Neural crest cell (in vitro differentiated cells): ENCODE measurements around the gene SEC16A. TPM values are rescaled to one million over a fixed set of nuclear protein-coding genes. Genes with fewer than 3 reads are reported as not detected.

Source experiments
- DNase-seq: peaks from one replicate; pipeline ENCODE4 v3.0.0; 2021; ENCODE audit warnings: low read depth, mixed read lengths, low spot score
- H3K27ac Mint-ChIP-seq: one replicate; pipeline ENCODE4 v1.8.0; 2021; ENCODE audit warnings: mild to moderate bottlenecking, mixed read lengths; ENCODE audit not compliant: unreplicated experiment
- H3K27me3 Mint-ChIP-seq: 2 replicates; pipeline ENCODE4 v1.8.0; 2021; ENCODE audit warnings: low read depth, mild to moderate bottlenecking, mixed read lengths
- H3K36me3 Mint-ChIP-seq: 2 replicates; pipeline ENCODE4 v1.8.0; 2021; ENCODE audit warnings: low read depth, mild to moderate bottlenecking, mixed read lengths
- H3K4me1 Mint-ChIP-seq: 2 replicates; pipeline ENCODE4 v1.8.0; 2021; ENCODE audit warnings: mixed read lengths
- H3K4me3 Mint-ChIP-seq: one replicate; pipeline ENCODE4 v1.8.0; 2021; ENCODE audit warnings: mild to moderate bottlenecking, mixed read lengths
- H3K9me3 Mint-ChIP-seq: 2 replicates; pipeline ENCODE4 v1.8.0; 2021; ENCODE audit warnings: mixed read lengths
- CTCF ChIP-seq: fragments of 200-600 bp; sonication (generic); conservative IDR thresholded peaks from 2 replicates; pipeline ENCODE4 v1.5.0; 2021; ENCODE audit warnings: antibody characterized with exemption, mild to moderate bottlenecking
- total RNA-seq: library from RNA; stranded (reverse); gene quantifications from 2 replicates; pipeline ENCODE4 v1.2.1, GENCODE V29; 2021

Gene SEC16A
- total RNA-seq, 1 donor from 2014 or later: 77.2 TPM

- no peaks in the 10 kb centered on the region for H3K27me3 Mint-ChIP-seq
- H3K27ac Mint-ChIP-seq: peak overlapping the region; percentile 83
- no peaks in the 10 kb centered on the region for H3K9me3 Mint-ChIP-seq
- H3K4me1 Mint-ChIP-seq: peaks cover 26% of the 10 kb centered on the region
- H3K36me3 Mint-ChIP-seq: peaks cover 5% of the 10 kb centered on the region
- H3K4me3 Mint-ChIP-seq: peak overlapping the region; percentile 92
- DNase-seq: peak; percentile 31
- TF ChIP-seq CTCF: no peak
These were observed 44.0 kb downstream of the SEC16A start for GRCh38 chr9:136438548-136439480.

GRCh38 chr9:136437839-136438547 lies 44.8 kb downstream of the SEC16A start:
- Mint-ChIP-seq H3K36me3 (peaks cover 3% of the 10 kb centered on the region), H3K27me3 (no peaks in the 10 kb centered on the region), H3K4me1 (peaks cover 26% of the 10 kb centered on the region), H3K4me3 (peak overlapping the region; percentile 92), H3K27ac (peak overlapping the region; percentile 83), H3K9me3 (no peaks in the 10 kb centered on the region)
- no peak for TF ChIP-seq CTCF
- DNase-seq: no peak

- H3K27ac Mint-ChIP-seq: no peak overlapping the region
- H3K36me3 Mint-ChIP-seq: peaks cover 3% of the 10 kb centered on the region
- TF ChIP-seq CTCF: no peak
- no peak for DNase-seq
- H3K4me1 Mint-ChIP-seq: peaks cover 26% of the 10 kb centered on the region
- no peaks in the 10 kb centered on the region for H3K9me3 Mint-ChIP-seq
- peak overlapping the region; percentile 92 for H3K4me3 Mint-ChIP-seq
- no peaks in the 10 kb centered on the region for H3K27me3 Mint-ChIP-seq
These were observed 45.4 kb downstream of the SEC16A start for GRCh38 chr9:136437430-136437829.

- no peak for TF ChIP-seq CTCF
- no peaks in the 10 kb centered on the region for H3K36me3 Mint-ChIP-seq
- no peak overlapping the region for H3K27ac Mint-ChIP-seq
These were observed 46.7 kb downstream of the SEC16A start for GRCh38 chr9:136436055-136436634.

GRCh38 chr9:136434580-136435169 lies 48.2 kb downstream of the SEC16A start:
- no peak for DNase-seq
- no peaks in the 10 kb centered on the region for H3K36me3 Mint-ChIP-seq

More at GRCh38 chr9:136436055-136436634, 46.7 kb downstream of the SEC16A start:
- Mint-ChIP-seq H3K4me1 (peaks cover 26% of the 10 kb centered on the region), H3K27me3 (no peaks in the 10 kb centered on the region), H3K4me3 (peak overlapping the region; percentile 92), H3K9me3 (no peaks in the 10 kb centered on the region)
- DNase-seq: no peak

More at GRCh38 chr9:136434580-136435169, 48.2 kb downstream of the SEC16A start:
- Mint-ChIP-seq H3K4me3 (no peak overlapping the region), H3K9me3 (no peaks in the 10 kb centered on the region), H3K27ac (no peak overlapping the region), H3K27me3 (no peaks in the 10 kb centered on the region), H3K4me1 (peaks cover 22% of the 10 kb centered on the region)
- TF ChIP-seq CTCF: no peak
